Peyer's patch (tissue), 4 donors: Measurements from ENCODE around the gene PRPF19. TPM values are rescaled to one million over a fixed set of nuclear protein-coding genes. Genes with fewer than 3 reads are reported as not detected.

Experiments
- DNase-seq, 3 donors: peaks; one replicate each; pipeline ENCODE4 v3.0.0-alpha.2; 2017 to 2019
- H3K27ac ChIP-seq, 4 donors: fragments of 200-600 bp; sonication (generic); one replicate each; pipeline ENCODE4 v1.5.1; 2016 to 2019
- H3K27me3 ChIP-seq, 2 donors: fragments of 200-600 bp; sonication (generic); one replicate each; pipeline ENCODE4 v1.5.1; 2019
- H3K36me3 ChIP-seq, 3 donors: fragments of 200-600 bp; sonication (generic); one replicate each; pipeline ENCODE4 v1.5.1; 2016 to 2019
- H3K4me1 ChIP-seq, 4 donors: fragments of 200-600 bp; sonication (generic); one replicate each; pipeline ENCODE4 v1.5.1; 2016 to 2019
- H3K4me3 ChIP-seq, 4 donors: fragments of 200-600 bp; sonication (generic); 1 replicate in 3 of 4; 2 replicates in 1 of 4; pipeline ENCODE4 v1.5.1; 2016 to 2019; ENCODE audit warnings: mild to moderate bottlenecking in 1 of 4
- H3K9me3 ChIP-seq, 4 donors: fragments of 200-600 bp; sonication (generic); one replicate each; pipeline ENCODE4 v1.5.1; 2016 to 2019; ENCODE audit warnings: mild to moderate bottlenecking in 1 of 4
- CTCF ChIP-seq, 6 experiments: fragments of 450-650 bp in 4 of 6; fragments of 200-600 bp in 2 of 6; sonication (generic) in 1 of 6; IDR thresholded peaks; one replicate each; pipeline ENCODE4 v1.5.1; 2017 to 2019; ENCODE audit warnings: antibody characterized with exemption in 6 of 6, mild to moderate bottlenecking in 3 of 6, moderate library complexity in 1 of 6
- POLR2A ChIP-seq, 2 donors: fragments of 450-650 bp; IDR thresholded peaks; one replicate each; pipeline ENCODE4 v1.5.1; 2017; ENCODE audit warnings: antibody characterized with exemption in 2 of 2, mild to moderate bottlenecking in 2 of 2, moderate library complexity in 2 of 2
- total RNA-seq, 4 donors: library from RNA; depleted of rRNA; stranded (reverse); fragments of >200 nt; gene quantifications; one replicate each; pipeline ENCODE4 v1.1.0, GENCODE V29; 2016

The PRPF19 gene
- total RNA-seq, 4 donors from 2014 or later: 36.1 to 53.4 (median 46.5) TPM

GRCh38 chr11:60844045-60844869 is 62.1 kb downstream of the PRPF19 start:
- Histone ChIP-seq H3K4me3 (peak overlapping the region in 2 of 4 donors; percentile 73 to 82), H3K27me3 (no peaks in the 10 kb centered on the region), H3K9me3 (no peaks in the 10 kb centered on the region), H3K27ac (no peak overlapping the region), H3K36me3 (peaks cover 0 to 14% (median 0%) of the 10 kb centered on the region in 3 donors), H3K4me1 (peaks cover 0 to 44% (median 12%) of the 10 kb centered on the region in 4 donors)
- no peak for DNase-seq
- no peak for TF ChIP-seq CTCF (IDR thresholded peaks at IDR 0.05)
- TF ChIP-seq POLR2A (IDR thresholded peaks at IDR 0.05): no peak

- Histone ChIP-seq H3K4me1 (peaks cover 0 to 44% (median 12%) of the 10 kb centered on the region in 4 donors), H3K4me3 (peak overlapping the region; percentile 73 to 85 (median 78)), H3K9me3 (no peaks in the 10 kb centered on the region), H3K27me3 (no peaks in the 10 kb centered on the region), H3K36me3 (peaks cover 0 to 3% (median 0%) of the 10 kb centered on the region in 3 donors), H3K27ac (peak overlapping the region; percentile 15 to 74 (median 52))
- DNase-seq: peak in 1 of 3 donors; percentile 57
- no peak for TF ChIP-seq POLR2A (IDR thresholded peaks at IDR 0.05)
- TF ChIP-seq CTCF (IDR thresholded peaks at IDR 0.05): no peak
Measured at GRCh38 chr11:60842668-60843600, 63.5 kb downstream of the PRPF19 start.

- DNase-seq: peak; percentile 96 to 97 (median 97)
- no peaks in the 10 kb centered on the region for H3K27me3 ChIP-seq
- TF ChIP-seq POLR2A (IDR thresholded peaks at IDR 0.05) (peak in 1 of 2 donors; percentile 45), CTCF (IDR thresholded peaks at IDR 0.05) (peak in 2 of 6 experiments; percentile 19 to 20)
- H3K4me3 ChIP-seq: peak within 1 kb of the TSS; percentile 73 to 85 (median 78)
- H3K9me3 ChIP-seq: no peaks in the 10 kb centered on the region
- no peaks in the 10 kb centered on the region for H3K36me3 ChIP-seq
- H3K27ac ChIP-seq: peak within 1 kb of the TSS; percentile 33 to 77 (median 72)
- peaks cover 0 to 44% (median 12%) of the 10 kb centered on the region in 4 donors for H3K4me1 ChIP-seq
Measured at GRCh38 chr11:60841797-60842667, 64.4 kb downstream of the PRPF19 start, which contains the start of gene CCDC86. CCDC86 (plus strand) TSS chr11:60842113; CDS start chr11:60842125, 12 bp downstream.

Other genes with a start within 250 kb of the PRPF19 start
- gene MS4A8, start 207.0 kb downstream of the PRPF19 start, total RNA-seq: 100 to 1,000 TPM in 3 of 4 donors, 10 to 100 TPM in 1; 13.2 to 541 (median 356) TPM
- gene MS4A18, start 181.9 kb downstream of the PRPF19 start, total RNA-seq: 1 to 10 TPM in 1 of 4 donors, not detected in 3; 2.4 TPM
- gene MS4A15, start 149.7 kb downstream of the PRPF19 start, total RNA-seq: 1 to 10 TPM in 1 of 4 donors, under 1 TPM in 1, not detected in 2; 0.54 to 1.6 TPM
- 100 to 1,000 TPM in 3 of 4 donors, 1 to 10 TPM in 1; 5.0 to 338 (median 221) TPM for gene MS4A10, start 121.3 kb downstream of the PRPF19 start, total RNA-seq
- gene CCDC86, start 64.5 kb downstream of the PRPF19 start, total RNA-seq: 10 to 100 TPM in 2 of 4 donors, 1 to 10 TPM in 2; 8.7 to 33.0 (median 12.4) TPM
- gene PTGDR2, start 50.6 kb downstream of the PRPF19 start, total RNA-seq: 10 to 100 TPM in 1 of 4 donors, 1 to 10 TPM in 3; 1.5 to 18.2 (median 2.6) TPM
- 1 to 10 TPM in 1 of 4 donors, not detected in 3; 2.1 TPM for gene ZP1, start 39.0 kb downstream of the PRPF19 start, total RNA-seq
- 10 to 100 TPM; 26.3 to 40.5 (median 36.6) TPM for gene TMEM109, start 7.6 kb upstream of the PRPF19 start, total RNA-seq
- 10 to 100 TPM in 1 of 4 donors, 1 to 10 TPM in 3; 1.6 to 28.9 (median 4.0) TPM for gene TMEM132A, start 17.9 kb upstream of the PRPF19 start, total RNA-seq
- 10 to 100 TPM in 1 of 4 donors, 1 to 10 TPM in 3; 3.7 to 61.9 (median 8.8) TPM for gene SLC15A3, start 45.6 kb upstream of the PRPF19 start, total RNA-seq
- 10 to 100 TPM in 1 of 4 donors, 1 to 10 TPM in 3; 3.3 to 15.7 (median 4.7) TPM for gene CD6, start 65.1 kb upstream of the PRPF19 start, total RNA-seq
- 1 to 10 TPM; 1.5 to 8.3 (median 3.7) TPM for gene CD5, start 195.9 kb upstream of the PRPF19 start, total RNA-seq